ENCODE results near the gene RXFP4.
A peak's percentile ranks its signal among the peaks of the same experiment; 100 is the strongest.
"Not testable (repeated sequence)": the region's sequence is repeated elsewhere in the genome, so short reads cannot be mapped to it uniquely, and the experiment has no call there.

Gene RXFP4

DNA sequence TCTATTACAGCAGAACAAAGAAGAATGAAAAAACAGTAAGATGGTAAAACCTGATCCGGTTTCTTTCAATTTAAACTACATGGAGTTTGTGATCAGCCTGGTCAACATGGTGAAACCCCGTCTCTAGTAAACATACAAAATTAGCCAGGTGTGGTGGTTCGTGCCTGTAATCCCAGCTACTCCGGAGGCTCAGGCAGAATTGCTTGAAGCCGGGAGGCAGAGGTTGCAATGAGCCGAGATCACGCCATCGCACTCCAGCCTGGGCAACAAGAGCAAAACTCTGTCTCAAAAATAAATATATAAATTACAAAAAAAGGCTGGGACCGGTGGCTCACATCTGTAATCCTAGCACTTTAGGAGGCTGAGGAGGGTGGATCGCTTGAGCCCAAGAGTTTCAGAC lies 10.7 kb upstream of the RXFP4 start:
- DNase-seq (ENCODE audit: low read depth in 3 of 3): not testable (repeated sequence)

DNA sequence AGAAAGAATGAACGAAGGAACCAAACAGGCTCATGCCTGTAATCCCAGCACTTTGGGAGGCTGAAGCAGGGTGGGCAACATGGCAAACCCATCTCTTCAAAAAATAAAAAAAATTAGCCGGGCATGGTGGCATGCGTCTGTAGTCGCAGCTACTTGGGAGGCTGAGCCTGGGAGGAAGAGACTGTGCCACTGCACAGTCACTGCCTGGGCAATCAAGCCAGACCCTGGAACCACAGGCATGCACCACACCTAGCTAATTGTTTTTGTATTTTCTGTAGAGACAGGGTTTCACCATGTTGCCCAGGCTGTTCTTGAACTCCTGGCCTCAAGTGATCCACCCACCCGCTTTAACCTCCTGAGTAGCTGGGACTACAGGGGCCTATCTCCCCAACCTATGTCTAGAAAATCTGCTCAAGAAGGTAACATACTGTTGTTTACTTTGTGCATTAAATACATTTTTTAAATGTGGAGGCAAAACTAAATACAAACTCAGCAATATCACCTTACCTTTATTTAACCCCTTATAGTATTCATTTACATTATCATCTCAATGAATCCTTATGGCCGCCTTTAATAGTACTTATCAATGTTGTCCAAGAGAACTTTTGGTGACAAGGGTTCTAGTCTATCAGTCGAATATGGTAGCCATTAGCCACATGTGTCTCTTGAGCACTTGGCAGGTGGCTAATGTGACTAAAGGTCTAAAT lies 10.0 kb upstream of the RXFP4 start:
- DNase-seq (ENCODE audit: low read depth in 3 of 3): no peak

- no peak for DNase-seq (ENCODE audit: low read depth in 3 of 3)
Measured at GRCh38 chr1:155932081-155932480, 9.4 kb upstream of the RXFP4 start.

GRCh38 chr1:155932487-155932886 lies 9.0 kb upstream of the RXFP4 start:
- DNase-seq (ENCODE audit: low read depth in 3 of 3): no peak

GRCh38 chr1:155933591-155934096 lies 7.8 kb upstream of the RXFP4 start:
- DNase-seq (ENCODE audit: low read depth in 3 of 3): no peak

DNA sequence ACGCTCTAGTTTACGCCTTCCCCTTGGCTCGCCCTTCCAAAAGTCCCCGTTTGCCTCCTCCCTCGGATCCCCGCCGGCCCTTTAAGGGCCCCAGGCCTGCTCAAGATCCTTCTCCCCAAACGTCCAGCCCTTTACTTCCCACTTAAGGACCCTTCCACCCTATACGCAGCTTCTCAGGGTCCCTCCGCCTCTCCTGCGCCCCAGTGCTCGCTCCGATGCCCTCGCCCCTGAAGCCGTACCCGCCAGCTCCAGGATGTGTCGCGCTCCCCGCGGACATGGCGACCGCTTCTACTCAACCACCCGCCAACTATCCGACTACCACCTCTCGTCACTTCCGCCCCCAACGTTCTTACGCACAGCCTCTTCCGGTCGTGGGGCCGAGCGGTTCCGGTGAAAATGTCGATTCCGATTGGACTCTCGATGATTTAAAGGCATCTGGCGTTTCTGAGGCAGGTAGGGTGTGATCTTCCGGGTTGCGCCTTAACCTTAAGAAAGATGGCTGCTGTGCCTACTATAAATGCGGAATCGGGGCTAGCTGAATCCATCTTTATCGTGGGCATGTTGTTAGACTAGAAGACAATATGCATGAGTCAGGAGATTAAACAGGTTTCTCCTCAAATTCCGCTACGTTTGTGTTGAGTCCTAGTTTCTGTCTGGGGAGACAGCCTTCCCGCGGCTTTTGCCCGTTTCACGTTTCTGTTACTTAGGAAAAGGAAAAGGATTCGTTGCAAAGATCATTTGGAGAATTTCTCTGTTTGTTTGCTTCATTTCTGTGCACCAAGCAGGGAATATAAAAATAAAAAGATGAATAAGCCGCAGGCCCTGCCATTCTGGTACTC lies 7.1 kb upstream of the RXFP4 start, which contains the start of gene KHDC4:
TSS of gene KHDC4 (minus strand) at position 317 of the 839 bp plus-strand sequence. CDS start at position 277, 40 bp downstream.
- peak; percentile 84 to 91 (median 91) for DNase-seq (ENCODE audit: low read depth in 3 of 3)

GRCh38 chr1:155934936-155935590 lies 6.4 kb upstream of the RXFP4 start:
- no peak for DNase-seq (ENCODE audit: low read depth in 3 of 3)

DNA sequence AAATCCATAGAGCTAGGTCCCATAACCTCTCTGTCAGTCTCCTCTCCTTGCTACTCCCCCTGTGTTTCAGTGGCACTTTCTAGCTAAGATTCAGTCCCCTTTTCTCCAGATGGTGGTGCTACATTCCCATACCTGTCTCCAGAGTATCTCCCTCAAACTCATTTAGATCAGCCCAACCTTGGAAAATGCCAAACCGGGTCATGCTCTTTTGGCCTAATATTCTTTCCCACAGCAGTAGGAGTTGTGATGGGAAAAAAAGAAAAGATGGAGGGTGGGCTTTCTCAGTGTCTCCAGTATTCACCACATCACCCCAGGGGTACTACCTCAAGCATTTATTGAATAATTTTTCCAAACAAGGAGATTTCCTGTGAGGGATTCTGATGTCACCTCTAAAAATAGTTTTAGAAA lies 3.2 kb upstream of the RXFP4 start:
- DNase-seq (ENCODE audit: low read depth in 3 of 3): no peak

DNA sequence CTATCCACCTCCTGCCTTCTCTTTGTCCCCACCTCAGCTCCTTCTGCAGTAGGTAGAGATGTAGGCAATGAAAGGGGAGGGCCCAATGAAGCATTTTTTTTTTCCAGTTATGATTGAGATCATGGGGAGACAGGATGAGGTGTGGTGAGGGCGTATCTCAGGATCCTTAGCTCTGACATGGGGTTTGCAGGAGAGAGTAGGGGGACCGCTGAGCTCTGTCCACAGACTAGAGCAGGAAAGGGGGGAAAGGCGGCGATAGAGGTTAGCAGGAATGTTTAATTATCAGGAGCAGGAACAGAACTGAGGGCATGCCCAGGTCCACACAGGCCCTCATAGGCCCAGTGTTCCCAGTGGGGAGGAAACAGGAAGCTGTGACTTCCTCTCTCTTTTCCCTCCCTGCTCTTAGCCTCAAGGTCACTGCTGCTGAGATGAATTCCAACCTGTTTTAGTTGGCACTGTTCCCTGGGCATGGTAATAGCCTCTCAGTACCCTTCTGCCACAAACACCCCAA lies 901 bp upstream of the RXFP4 start:
- no peak for DNase-seq (ENCODE audit: low read depth in 3 of 3)

DNA sequence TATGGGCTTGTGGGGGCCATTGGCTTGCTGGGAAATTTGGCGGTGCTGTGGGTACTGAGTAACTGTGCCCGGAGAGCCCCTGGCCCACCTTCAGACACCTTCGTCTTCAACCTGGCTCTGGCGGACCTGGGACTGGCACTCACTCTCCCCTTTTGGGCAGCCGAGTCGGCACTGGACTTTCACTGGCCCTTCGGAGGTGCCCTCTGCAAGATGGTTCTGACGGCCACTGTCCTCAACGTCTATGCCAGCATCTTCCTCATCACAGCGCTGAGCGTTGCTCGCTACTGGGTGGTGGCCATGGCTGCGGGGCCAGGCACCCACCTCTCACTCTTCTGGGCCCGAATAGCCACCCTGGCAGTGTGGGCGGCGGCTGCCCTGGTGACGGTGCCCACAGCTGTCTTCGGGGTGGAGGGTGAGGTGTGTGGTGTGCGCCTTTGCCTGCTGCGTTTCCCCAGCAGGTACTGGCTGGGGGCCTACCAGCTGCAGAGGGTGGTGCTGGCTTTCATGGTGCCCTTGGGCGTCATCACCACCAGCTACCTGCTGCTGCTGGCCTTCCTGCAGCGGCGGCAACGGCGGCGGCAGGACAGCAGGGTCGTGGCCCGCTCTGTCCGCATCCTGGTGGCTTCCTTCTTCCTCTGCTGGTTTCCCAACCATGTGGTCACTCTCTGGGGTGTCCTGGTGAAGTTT lies 550 bp downstream of the RXFP4 start:
- no peak for DNase-seq (ENCODE audit: low read depth in 3 of 3)

DNA sequence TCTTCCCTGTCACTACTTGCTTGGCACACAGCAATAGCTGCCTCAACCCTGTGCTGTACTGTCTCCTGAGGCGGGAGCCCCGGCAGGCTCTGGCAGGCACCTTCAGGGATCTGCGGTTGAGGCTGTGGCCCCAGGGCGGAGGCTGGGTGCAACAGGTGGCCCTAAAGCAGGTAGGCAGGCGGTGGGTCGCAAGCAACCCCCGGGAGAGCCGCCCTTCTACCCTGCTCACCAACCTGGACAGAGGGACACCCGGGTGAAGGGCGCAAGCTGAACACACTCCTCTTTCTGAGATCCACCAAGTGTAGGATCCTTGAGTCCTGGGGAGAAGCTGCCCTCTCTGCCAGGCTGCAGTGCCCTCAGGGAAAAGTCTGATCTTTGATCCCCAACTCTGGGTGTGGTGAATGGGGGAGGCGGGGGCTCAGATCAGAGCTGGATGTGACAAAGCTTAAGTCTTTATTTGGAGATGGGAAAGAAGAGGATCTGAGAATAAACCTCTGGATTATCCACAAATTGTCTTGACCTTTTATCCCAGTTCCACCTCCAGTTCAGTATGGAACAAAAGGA lies 1.2 kb downstream of the RXFP4 start:
- no peak for DNase-seq (ENCODE audit: low read depth in 3 of 3)

GRCh38 chr1:155944444-155944799 lies 3.0 kb downstream of the RXFP4 start:
- no peak for DNase-seq (ENCODE audit: low read depth in 3 of 3)

DNA sequence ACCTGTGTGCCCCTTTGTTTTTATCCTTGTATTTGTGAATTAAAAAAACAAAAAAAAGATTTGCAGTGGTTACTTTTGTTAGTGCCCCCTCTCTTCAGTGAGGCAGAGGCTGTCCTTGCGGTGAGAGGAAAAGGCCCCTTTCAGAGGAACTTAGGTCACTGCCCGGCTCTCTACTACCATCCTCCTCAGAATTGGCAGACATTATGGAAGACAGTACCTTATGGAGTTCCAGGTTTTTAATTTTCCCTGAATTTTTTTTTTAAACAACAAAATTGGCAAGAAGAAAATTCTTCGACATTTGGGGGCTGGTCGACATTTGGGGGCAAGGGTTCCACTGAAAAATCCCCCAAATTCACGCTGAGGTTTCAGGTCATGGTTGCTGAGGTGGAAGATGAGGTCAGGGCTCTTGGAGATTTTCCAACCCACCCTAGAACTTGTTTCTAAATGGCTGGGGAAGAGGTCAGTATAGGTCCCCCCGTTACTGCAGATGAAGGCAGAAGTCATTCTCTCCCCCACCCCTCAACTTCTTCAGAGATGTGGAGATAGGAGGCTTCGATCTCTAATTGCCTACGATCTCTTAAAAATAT lies 5.3 kb downstream of the RXFP4 start:
- no peak for DNase-seq (ENCODE audit: low read depth in 3 of 3)

DNA sequence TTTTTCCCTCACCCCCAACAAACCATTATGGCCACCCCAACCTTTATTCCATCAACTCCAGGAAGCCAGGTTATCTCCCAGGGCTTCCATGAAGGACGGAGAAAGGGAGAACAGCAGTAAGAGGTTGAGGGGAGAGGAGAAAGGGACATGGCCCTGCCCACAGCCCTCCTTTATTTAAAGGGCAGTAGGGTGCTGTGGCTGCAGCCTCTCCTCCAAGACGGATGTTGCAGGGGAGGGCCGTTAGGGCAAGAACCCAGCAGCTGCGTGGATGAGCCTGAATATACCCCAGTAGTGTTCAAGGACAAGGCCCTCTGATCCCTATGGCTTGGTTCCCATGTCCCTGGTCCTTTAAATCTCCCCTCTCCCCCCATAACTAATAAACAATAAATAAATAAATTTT lies 5.9 kb downstream of the RXFP4 start:
- DNase-seq (ENCODE audit: low read depth in 3 of 3): no peak

GRCh38 chr1:155947741-155948140 lies 6.3 kb downstream of the RXFP4 start:
- no peak for DNase-seq (ENCODE audit: low read depth in 3 of 3)

DNA sequence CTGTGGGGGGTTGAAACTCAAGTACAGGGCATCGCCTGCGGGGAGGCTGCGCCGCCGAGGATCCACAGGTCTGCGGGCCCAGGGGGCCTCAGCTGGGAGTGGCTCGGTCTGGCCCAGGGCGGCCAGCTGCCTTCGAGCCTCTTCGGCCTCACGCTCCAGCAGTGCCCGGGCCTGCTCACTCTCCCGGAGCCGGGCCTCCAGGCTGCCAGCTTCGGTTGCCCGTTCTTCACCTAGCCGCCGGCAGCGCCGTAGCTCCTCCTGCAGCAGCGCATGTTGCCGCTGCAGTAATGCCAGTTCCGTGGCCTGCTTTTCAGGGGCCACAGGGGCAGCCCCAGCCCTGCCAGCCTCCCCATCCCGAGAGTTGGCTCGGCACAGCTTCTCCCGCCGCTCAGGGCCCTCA lies 9.4 kb downstream of the RXFP4 start:
- no peak for DNase-seq (ENCODE audit: low read depth in 3 of 3)

DNA sequence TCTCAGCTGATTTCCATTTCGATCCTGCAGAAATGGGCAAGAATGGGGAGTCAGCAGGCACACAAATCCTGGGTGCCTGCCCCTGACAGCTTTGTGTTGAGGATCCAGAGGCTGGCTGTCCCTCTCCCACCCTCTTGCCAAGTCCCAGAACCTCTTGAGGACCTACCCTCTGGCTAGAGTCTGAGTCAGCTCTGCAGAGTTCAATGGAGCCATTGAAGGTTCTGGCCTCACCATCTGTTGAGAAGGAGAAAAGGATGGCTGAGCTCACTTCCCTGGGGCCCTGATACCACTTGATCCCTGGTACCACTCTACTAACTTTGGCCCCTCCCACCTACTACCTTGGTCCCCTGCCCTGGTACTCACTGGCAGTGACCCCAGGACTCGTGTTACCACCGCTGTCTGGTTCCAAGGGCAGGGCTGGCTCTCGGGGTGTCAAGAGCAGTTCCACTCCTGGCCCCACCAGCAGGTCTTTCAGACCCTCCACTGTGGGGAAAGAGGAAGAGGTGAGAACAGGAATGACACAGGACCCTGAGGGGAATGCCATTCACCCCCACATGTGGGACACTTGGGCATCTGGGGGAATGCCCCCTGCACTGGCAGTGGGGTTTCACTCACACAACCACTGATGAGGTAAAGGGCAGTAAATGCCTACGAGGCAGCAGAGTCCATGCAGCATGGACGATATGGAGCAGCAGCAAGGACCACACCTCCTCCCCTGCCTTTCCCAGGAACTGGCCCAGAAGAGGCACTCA lies 10.5 kb downstream of the RXFP4 start:
- DNase-seq (ENCODE audit: low read depth in 3 of 3): no peak

- no peak for DNase-seq (ENCODE audit: low read depth in 3 of 3)
Measured at GRCh38 chr1:155952505-155952890, 11.1 kb downstream of the RXFP4 start.

DNA sequence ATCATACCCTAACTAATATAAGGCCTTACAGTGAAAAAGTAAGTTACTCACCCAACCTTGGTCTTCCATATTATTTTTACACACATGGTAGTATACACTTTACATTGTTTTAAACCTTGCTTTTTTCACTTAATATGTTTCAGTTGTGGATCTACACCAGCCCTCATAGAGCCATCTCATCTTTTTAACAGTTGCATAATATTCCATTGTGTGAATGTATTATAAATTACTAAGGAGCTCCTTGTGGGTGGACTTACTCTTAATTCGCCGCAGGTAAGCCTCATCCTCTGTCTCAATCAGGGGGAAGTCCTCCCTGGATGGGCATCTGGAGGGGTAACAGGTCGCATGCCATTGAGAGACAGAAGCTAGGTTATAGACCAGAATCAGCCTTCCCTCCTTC lies 13.2 kb downstream of the RXFP4 start:
- DNase-seq (ENCODE audit: low read depth in 3 of 3): no peak

DNA sequence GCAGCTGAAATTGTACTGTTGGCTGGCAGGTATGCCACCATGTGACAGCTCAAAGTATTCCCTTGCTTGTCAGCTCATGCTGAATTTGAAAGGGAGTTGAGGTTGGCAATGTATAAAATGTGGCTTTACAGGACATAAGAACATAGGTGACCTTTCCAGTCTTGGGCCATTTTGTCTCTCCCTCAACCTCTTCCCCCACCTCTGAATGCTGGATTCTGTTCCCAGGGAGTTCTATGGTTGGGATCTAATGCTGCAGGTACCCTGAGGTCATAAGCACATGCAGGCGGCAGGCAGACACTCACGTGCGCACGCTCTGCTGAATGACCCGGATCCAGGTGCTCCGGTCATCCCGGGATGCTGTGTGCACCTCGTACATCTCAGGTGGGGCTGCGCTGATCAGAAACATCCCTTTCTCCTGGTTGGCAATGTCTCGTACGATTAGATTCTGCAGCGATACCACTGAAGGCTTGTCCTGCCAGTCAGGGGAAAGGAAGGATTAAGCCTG lies 16.0 kb downstream of the RXFP4 start:
- DNase-seq (ENCODE audit: low read depth in 3 of 3): no peak

Measured in stimulated activated CD4-positive, alpha-beta T cell treated with anti-CD3 and anti-CD28 coated beads, TNF-alpha, amount 100 ng/mL, for 24 hours (primary cell).